Left lobe of liver (tissue), 2 donors: ENCODE results near the gene CLPSL1. TPM values are rescaled to one million over a fixed set of nuclear protein-coding genes. Genes with fewer than 3 reads are reported as not detected.
A peak's percentile ranks its signal among the peaks of the same experiment; 100 is the strongest.
"Not testable (repeated sequence)": the region's sequence is repeated elsewhere in the genome, so short reads cannot be mapped to it uniquely, and the experiment has no call there.

Experiments used
- ATAC-seq: fragments of 200-7000 bp; cut with Tn5 transposase; one replicate; pipeline ENCODE4 v1.9.1; 2020; ENCODE audit warnings: mild to moderate bottlenecking, moderate library complexity
- DNase-seq: peaks from one replicate; pipeline ENCODE4 v3.0.0-alpha.2; 2020; ENCODE audit warnings: low spot score
- total RNA-seq: library from RNA; stranded (reverse); gene quantifications from one replicate; pipeline ENCODE4 v1.2.1, GENCODE V29; 2021
- donor health status: DM: no; HTN: no; CAD: no; lungs with moderate emphysema.
- donor health status: DM: no; HTN: yes; CAD: no.

Gene CLPSL1, protein sequence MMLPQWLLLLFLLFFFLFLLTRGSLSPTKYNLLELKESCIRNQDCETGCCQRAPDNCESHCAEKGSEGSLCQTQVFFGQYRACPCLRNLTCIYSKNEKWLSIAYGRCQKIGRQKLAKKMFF
- not detected for total RNA-seq

DNA sequence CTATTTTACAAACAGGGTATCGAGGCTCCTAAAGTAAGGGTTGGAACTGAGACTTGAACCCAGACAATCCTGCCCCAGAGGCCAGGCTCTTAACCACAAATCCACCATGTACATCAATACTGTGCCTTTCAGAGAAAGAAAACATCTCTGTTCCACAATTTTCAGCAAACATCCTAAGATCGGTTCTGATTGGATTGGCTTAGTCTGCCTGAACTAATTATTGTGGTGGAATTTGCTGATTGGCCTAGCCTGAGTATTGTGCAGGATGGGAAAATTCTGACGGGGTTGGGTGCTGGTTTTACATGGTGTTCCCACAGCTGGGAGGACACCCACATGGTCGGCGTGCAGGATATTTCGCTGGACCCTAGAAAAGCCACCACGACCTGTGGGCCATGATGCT lies at the start of gene CLPSL1:
Gene CLPSL1 (plus strand): TSS at position 301 of the 400 bp plus-strand sequence. CDS start 92 bp downstream, at position 393.
- DNase-seq (no peak), ATAC-seq (no peak)

- ATAC-seq: peak; percentile 51
- peak; percentile 99 for DNase-seq
Measured at GRCh38 chr6:35731414-35731735, 49.4 kb upstream of the CLPSL1 start.

DNA sequence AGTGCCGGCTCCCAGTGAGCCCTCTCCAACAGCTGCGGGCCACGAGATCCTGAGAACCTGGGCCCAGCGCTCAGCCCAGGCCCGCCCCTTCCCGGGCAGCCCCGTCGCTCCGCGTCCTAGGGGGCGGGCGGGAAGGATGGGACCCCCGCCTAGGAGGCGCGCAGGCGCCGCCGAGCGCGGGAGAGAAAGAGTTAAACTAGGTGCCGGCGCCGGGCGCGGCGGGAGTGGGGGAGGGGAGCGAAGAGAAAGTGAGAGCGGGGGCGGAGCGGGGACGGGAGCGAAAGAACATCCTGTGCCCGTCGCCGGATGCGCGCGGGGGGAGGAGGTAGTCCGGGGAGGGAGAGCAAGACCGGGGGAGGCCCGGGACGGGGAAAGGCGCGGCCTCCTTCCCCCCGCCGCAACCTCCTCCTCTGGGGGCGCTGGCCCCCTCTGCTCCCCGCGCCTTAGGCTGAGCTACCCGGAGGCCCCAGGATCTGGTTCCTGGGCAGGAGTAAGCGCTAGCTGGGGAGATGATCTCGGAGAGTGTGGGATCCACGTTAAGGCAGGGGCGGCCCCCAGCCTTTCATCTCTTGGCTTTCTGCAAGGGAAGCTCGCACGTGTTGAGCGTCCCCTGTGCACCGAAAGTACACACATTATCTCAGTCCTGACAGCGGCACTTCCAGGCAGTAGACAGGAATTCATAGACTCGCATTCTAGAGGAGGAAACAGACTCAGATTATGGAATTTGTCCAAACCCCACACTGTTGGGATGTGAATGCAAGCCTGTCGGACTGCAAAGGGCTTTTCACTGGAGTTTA lies 48.9 kb upstream of the CLPSL1 start:
- ATAC-seq: peak; percentile 54
- peak; percentile 97 for DNase-seq

DNA sequence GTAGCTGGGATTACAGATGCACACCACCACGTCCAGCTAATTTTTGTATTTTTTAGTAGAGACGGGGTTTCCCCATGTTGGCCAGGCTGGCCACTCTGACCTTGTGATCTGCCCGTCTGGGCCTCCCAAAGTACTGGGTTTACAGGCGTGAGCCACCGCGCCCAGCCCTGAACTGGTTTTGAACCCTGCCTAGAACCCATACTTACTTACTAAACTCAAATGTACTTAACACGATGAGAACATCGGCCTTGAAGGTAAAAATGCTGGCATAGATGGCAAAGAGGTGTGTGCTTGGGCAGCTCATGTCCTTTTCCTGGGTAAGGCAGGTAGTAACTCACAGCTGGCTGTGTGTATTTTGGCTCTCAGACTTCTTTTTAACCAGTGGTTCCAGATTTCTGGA lies 47.2 kb upstream of the CLPSL1 start:
- ATAC-seq: no peak
- DNase-seq: no peak

- not testable (repeated sequence) for ATAC-seq, DNase-seq
Measured at GRCh38 chr6:35734319-35734718, 46.5 kb upstream of the CLPSL1 start.

GRCh38 chr6:35735452-35735851 lies 45.4 kb upstream of the CLPSL1 start:
- DNase-seq (no peak), ATAC-seq (no peak)

DNA sequence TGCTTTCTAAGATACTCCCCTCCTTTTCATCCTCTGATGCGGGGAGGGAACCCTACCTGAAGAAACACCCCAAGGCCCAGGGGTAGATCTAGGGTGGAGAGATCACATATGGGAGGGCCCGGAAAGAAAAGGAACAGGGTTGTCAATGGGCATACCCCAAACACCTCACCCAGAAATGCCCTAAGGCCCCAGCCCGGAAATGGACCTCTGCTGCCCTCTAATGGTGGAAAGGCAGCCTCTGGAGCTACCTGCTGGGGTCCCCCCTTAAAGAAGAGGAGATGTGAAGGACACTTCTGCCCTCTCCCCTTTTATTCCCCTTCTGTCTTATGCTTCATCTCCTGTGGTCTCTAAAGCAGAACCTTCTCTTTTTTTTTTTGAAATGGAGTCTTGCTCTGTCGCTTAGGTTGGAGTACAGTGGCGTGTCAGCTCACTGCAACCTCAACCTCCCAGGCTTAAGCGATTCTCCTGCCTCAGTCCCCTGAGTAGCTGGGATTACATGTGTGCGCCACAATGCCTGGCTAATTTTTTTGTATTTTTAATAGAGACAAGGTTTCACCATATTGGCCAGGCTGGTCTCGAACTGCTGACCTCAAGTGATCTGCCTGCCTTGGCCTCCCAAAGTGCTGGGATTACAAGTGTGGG lies 44.4 kb upstream of the CLPSL1 start:
- peak; percentile 22 for ATAC-seq
- peak; percentile 78 for DNase-seq

DNA sequence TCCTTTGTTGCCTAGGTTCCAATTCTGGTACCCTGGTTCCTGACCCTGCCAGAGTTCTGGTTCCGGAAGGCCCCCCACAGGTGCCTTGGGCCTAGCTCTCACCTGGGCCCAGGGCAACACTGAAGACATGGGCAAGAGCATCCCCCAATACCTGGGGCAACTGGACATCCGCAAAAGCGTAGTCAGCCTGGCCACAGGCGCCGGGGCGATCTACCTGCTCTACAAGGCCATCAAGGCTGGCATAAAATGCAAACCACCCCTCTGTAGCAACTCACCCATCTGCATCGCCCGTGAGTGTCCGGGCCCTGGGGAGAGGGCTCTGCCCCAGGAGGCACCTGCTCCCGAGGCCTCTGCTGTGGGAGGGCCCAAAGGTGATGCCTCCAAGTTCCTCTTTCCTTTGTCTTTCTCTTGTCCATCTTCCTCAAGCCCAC lies 43.8 kb upstream of the CLPSL1 start, which contains the start of gene ARMC12:
Gene ARMC12 (plus strand): TSS at position 51 of the 431 bp plus-strand sequence. CDS start 77 bp downstream, at position 128.
- DNase-seq (no peak), ATAC-seq (no peak)

GRCh38 chr6:35737413-35738211 lies 43.2 kb upstream of the CLPSL1 start:
- DNase-seq (no peak), ATAC-seq (peak; percentile 64)

- no peak for DNase-seq
- ATAC-seq: peak; percentile 67
Measured at GRCh38 chr6:35739645-35740524, 40.9 kb upstream of the CLPSL1 start.

DNA sequence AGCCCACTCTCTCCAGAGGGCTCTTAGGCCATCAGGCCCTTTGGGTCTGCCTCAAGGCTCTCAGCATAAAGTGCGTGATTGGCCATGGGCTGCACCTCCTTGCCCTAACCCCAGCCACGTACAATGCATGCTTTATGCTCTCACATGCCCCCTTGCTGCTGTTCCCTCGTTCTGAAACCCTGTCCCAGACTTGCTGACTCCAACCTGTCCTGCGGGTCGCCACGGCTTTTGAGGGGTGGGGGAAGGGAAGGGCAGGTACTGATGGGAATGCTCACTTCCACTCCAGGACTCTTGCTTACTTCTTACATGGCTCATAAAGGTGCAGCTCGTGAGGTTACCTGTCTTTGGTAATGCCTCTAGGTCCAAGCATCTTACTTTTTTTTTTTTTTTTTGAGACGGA lies 38.0 kb upstream of the CLPSL1 start:
- ATAC-seq (no peak), DNase-seq (no peak)

DNA sequence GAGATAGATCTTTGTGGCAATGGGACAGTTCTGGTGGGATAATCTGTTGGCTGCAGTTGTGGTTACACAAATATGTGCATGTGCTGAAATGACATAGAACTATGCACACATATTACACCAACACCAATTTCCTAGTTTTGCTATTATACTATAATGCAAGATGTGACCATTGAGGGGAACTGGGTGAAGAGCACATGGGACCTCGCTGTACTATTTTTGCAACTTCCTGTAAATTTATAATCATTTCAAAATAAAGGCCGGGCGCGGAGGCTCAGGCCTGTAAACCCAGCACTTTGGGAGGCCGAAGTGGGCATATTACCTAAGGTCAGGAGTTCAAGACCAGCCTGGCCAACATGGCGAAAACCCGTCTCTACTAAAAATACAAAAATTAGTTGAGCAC lies 35.3 kb upstream of the CLPSL1 start:
- DNase-seq (no peak), ATAC-seq (no peak)

DNA sequence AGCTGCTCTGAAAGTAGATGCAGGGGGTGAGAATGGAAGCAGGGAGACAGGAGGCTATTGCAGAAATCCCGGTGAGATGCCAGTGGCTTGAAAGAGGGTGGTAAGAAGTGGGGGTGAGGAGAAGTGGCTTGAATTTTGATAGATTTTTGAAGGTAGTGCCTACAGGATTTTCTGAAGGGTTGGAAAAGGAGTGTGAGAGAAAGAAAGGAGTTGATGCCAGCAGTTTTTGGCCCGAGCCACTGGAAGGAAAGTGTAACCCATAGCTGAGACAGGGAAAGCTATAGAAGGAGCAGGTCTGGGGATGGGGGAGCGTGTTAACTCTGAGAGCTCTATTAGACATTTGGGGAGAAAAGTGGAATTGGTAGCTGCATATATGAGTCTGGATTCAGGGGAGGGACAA lies 34.3 kb upstream of the CLPSL1 start:
- DNase-seq (no peak), ATAC-seq (no peak)

- ATAC-seq: no peak
Measured at GRCh38 chr6:35747877-35748276, 32.9 kb upstream of the CLPSL1 start.

DNA sequence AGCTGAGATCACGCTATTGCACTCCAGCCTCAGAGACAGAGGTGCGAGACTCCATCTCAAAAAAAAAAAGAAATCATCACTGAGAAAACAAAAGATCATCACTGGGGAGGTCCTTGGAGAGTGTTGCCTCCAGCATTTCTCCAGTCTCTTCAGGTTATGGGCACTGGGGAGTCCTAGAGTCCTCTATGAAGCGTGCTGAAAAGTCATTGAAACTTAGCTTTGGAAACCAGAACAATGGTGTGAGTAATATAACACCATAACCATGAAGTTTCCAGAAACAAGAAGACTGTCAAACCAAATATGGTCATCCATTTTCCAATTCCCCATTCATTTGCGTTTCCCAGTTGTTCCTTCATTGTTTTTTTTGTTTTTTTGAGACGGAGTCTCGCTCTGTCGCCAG lies 30.3 kb upstream of the CLPSL1 start:
- DNase-seq: no peak
- ATAC-seq: no peak

More at GRCh38 chr6:35747877-35748276, 32.9 kb upstream of the CLPSL1 start:
- DNase-seq: no peak

- DNase-seq (no peak), ATAC-seq (no peak)
Measured at GRCh38 chr6:35751594-35751993, 29.2 kb upstream of the CLPSL1 start.

- no peak for ATAC-seq
- no peak for DNase-seq
Measured at GRCh38 chr6:35752330-35752729, 28.5 kb upstream of the CLPSL1 start.

DNA sequence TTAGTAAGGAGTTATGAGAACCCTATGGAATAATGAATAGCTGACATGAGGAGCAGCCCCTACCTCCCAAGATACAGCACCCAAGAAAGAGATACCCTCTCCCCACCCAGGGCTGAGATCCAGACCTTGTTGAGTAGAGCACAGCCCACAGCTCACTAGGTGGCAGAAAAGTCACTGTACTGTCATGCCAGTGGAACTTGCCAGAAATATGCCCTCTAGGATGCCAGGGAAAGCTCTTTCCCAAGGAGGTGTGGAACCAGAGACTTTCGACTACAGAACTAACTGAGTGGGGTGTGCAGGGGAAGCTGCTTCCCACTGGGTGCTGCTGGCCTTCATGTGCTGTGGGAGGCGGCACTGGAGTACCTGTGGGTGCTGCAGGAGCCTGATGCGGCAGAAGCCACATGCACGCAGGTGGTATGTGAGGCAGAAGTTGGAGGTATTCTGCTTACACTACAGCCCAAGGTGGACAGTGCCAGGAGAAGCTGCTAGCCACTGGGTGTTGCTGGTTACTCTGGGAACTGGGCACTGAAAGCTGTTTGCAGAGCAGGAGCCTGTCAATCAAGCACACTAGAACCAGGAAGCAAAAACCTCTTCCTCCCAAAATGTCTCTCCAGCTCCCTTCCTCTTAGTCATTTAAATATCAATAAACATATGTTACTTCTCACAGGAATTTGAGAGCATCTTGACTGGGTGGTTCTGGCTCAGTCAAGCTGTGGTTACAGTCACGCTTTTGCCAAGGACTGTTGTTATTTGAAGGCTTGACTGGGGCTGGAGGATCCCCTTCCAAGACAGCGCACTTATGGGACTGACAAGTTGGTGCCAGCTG lies 26.2 kb upstream of the CLPSL1 start:
- DNase-seq: no peak
- ATAC-seq: peak; percentile 81

DNA sequence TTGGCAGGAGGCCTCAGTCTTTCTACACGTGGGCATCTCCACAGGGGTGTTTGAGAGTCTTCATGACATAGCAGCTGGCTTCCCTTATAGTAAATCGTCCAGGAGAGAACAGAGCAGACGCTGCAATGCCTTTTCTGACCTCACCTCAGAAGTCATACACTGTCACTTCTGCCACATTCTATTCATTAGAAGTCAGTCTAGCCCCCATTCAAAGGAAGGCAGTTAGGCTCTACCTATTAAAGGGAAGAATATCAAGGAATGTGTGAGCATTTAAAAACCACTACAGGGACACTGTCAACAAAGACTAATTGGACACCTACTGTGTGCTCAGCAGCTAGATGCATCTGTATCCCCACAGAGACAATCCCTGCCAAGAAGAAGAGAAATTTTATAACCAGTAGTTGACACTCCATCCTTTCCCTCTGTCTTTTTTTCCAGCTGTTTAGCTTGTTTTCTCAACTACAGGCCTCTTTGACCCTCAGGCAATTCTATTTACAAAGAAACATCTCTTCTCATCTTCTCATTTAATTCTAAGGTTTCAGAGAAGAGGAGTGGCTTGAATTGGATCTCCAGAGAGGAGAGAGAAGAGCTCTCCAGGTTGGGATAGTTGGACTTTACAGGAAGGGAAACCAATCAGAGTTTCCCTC lies 25.4 kb upstream of the CLPSL1 start:
- ATAC-seq (no peak), DNase-seq (no peak)
